ENCODE measurements around the gene PIGN. TPM values are rescaled to one million over a fixed set of nuclear protein-coding genes. Genes with fewer than 3 reads are reported as not detected.

PIGN gene
- total RNA-seq, 2 donors from 2014 or later, result 38.2 to 48.8 TPM

DNA sequence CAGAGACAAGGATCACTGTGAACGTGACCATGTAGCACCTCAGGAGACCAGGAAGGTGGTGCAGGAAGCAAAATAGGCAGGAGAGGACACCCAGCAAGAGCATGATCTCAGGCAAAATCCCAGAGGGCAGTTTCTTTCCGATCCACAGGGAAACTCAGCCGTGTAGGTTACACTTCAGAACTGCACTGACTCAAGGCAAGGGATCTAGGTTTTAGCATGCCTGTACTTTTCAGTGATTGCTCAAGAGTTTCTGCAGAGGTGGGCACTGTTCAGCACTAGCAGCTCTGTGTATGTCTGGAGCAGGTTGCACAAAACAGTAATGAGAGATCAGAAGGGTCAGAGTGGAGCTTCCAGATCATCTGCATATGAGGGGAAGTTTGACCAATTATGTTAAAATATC lies 177.3 kb downstream of the PIGN start:
- H3K27me3 Mint-ChIP-seq (ENCODE audit: insufficient read depth), result no peaks in the 10 kb centered on the region
- H3K27ac Mint-ChIP-seq, result no peak overlapping the region
- Histone ChIP-seq H3K27me3 (ENCODE audit: control insufficient read depth, insufficient read depth, low read length, poor library complexity, severe bottlenecking) (no peaks in the 10 kb centered on the region), H3K27ac (ENCODE audit: low read depth, low read length) (no peak overlapping the region), H3K4me1 (ENCODE audit: control insufficient read depth, insufficient read depth, low read length) (no peaks in the 10 kb centered on the region), H3K4me3 (ENCODE audit: low read length) (no peak overlapping the region), H3K9me3 (ENCODE audit: control insufficient read depth, low read length) (peaks cover 28% of the 10 kb centered on the region), H3K36me3 (ENCODE audit: control insufficient read depth, insufficient read depth, low read length) (no peaks in the 10 kb centered on the region), H3K9ac (ENCODE audit: extremely low read depth, low read length, poor library complexity, severe bottlenecking) (no peak overlapping the region)
- TF ChIP-seq, protein P1, sequence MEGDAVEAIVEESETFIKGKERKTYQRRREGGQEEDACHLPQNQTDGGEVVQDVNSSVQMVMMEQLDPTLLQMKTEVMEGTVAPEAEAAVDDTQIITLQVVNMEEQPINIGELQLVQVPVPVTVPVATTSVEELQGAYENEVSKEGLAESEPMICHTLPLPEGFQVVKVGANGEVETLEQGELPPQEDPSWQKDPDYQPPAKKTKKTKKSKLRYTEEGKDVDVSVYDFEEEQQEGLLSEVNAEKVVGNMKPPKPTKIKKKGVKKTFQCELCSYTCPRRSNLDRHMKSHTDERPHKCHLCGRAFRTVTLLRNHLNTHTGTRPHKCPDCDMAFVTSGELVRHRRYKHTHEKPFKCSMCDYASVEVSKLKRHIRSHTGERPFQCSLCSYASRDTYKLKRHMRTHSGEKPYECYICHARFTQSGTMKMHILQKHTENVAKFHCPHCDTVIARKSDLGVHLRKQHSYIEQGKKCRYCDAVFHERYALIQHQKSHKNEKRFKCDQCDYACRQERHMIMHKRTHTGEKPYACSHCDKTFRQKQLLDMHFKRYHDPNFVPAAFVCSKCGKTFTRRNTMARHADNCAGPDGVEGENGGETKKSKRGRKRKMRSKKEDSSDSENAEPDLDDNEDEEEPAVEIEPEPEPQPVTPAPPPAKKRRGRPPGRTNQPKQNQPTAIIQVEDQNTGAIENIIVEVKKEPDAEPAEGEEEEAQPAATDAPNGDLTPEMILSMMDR (conservative IDR thresholded peaks at IDR 0.05), result no peak
- WGBS, 2 experiments (ENCODE audit: insufficient coverage in 1 of 2, insufficient read length in 1 of 2), result 93 to 94% methylated on average over 3 of the region's 3 CpGs
- DNase-seq, result no peak
- no peaks in the 10 kb centered on the region for H3K4me1 Mint-ChIP-seq
- H3K36me3 Mint-ChIP-seq (ENCODE audit: low read depth), result peaks cover 8% of the 10 kb centered on the region
- H3K9me3 Mint-ChIP-seq, result peaks cover 30% of the 10 kb centered on the region
- no peak overlapping the region for H3K4me3 Mint-ChIP-seq

DNA sequence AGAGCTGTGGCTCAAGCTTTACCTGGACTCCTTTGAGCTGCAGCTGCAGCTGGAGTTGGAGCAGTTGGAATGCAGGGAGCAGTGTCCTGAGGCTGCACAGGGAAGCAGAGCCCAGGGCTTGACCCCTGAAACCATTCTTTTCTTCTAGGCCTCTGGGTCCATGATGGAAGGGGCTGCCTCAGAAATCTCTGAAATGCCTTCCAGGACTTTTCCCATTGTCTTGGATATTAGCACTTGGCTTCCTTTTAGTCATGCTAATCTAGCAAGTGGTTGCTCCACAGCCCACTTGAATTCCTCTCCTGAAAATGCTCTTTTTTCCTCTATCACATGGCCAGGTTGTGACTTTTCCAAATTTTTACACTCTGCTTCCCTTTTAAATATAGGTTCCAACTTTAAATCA lies 185.5 kb downstream of the PIGN start:
- DNase-seq, result peak; percentile 58
- Mint-ChIP-seq H3K4me1 (no peaks in the 10 kb centered on the region), H3K4me3 (no peak overlapping the region), H3K36me3 (ENCODE audit: low read depth) (peaks cover 12% of the 10 kb centered on the region), H3K27ac (peak overlapping the region; percentile 49), H3K9me3 (peaks cover 56% of the 10 kb centered on the region), H3K27me3 (ENCODE audit: insufficient read depth) (no peaks in the 10 kb centered on the region)
- H3K27ac ChIP-seq (ENCODE audit: low read depth, low read length), result no peak overlapping the region
- H3K4me3 ChIP-seq (ENCODE audit: low read length), result no peak overlapping the region
- TF ChIP-seq, protein P1 (conservative IDR thresholded peaks at IDR 0.05), result no peak
- H3K36me3 ChIP-seq (ENCODE audit: control insufficient read depth, insufficient read depth, low read length), result no peaks in the 10 kb centered on the region
- H3K27me3 ChIP-seq (ENCODE audit: control insufficient read depth, insufficient read depth, low read length, poor library complexity, severe bottlenecking), result no peaks in the 10 kb centered on the region
- H3K9me3 ChIP-seq (ENCODE audit: control insufficient read depth, low read length), result peaks cover 55% of the 10 kb centered on the region
- no peaks in the 10 kb centered on the region for H3K4me1 ChIP-seq (ENCODE audit: control insufficient read depth, insufficient read depth, low read length)
- no peak overlapping the region for H3K9ac ChIP-seq (ENCODE audit: extremely low read depth, low read length, poor library complexity, severe bottlenecking)

DNA sequence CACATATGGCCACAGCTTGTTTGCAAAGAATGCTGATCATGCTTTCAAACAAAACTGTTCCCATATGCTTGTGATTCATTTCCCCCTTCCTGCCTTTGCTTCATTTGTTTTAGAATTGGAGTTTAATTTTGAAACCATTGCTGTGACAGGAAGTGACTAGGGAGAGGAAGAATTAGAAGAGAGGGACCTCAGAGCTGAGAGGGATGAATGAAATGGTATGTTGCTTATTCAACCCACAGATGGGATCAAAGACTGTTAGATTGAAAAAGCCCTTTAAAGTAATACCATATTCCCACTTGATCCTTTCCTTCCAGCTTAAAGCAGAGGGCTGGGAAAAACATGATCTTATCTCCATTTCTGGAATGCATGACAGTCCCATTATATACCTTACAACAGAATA lies 187.9 kb downstream of the PIGN start:
- DNase-seq, result no peak
- TF ChIP-seq, protein P1 (conservative IDR thresholded peaks at IDR 0.05), result no peak
- Mint-ChIP-seq H3K27ac (no peak overlapping the region), H3K9me3 (peaks cover 36% of the 10 kb centered on the region), H3K36me3 (ENCODE audit: low read depth) (peaks cover 5% of the 10 kb centered on the region), H3K27me3 (ENCODE audit: insufficient read depth) (no peaks in the 10 kb centered on the region), H3K4me1 (no peaks in the 10 kb centered on the region), H3K4me3 (no peak overlapping the region)
- Histone ChIP-seq H3K27ac (ENCODE audit: low read depth, low read length) (no peak overlapping the region), H3K9ac (ENCODE audit: extremely low read depth, low read length, poor library complexity, severe bottlenecking) (no peak overlapping the region), H3K9me3 (ENCODE audit: control insufficient read depth, low read length) (peaks cover 33% of the 10 kb centered on the region), H3K27me3 (ENCODE audit: control insufficient read depth, insufficient read depth, low read length, poor library complexity, severe bottlenecking) (no peaks in the 10 kb centered on the region), H3K4me3 (ENCODE audit: low read length) (no peak overlapping the region), H3K36me3 (ENCODE audit: control insufficient read depth, insufficient read depth, low read length) (no peaks in the 10 kb centered on the region), H3K4me1 (ENCODE audit: control insufficient read depth, insufficient read depth, low read length) (no peaks in the 10 kb centered on the region)

Data from endodermal cell (in vitro differentiated cells).